ENCODE data around the gene UBAC1.

The UBAC1 gene

DNA sequence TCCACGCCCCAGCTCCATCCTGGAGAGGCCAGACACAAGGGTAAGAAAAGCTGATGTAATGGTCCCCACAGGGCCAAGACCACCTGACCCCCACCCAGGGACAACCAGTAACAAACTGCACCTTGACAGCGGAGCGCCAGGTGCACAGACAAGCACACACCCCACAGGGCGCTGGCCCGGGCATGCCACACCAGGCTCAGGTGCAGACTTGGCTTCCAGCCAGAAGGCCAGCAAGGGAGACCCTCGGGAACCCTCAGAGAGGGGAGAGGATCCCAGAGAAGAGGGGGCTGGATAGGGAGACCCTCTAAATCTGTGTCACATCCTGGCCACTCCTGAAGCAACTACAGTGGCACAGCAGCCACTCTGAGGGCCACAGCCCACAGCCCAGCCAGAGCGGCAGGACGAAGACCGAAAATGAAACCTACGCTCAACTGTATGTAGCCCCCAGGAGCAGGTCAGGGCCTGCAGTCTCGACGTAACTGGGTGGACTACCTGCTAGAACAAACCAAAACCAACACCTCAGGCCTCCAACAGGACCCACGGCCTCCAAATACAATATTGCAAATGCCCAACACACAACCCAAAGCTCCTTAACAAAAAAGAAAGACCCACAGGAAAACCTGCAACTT, 72.3 kb downstream of the UBAC1 start (continued):
- TF ChIP-seq HOXA7 (CRISPR knock-in tag; IDR thresholded peaks at IDR 0.05; ENCODE audit: borderline replicate concordance) (no peak), ELK4 (IDR thresholded peaks at IDR 0.05; ENCODE audit: borderline replicate concordance, low read depth, low read length) (no peak), ZNF19 (tag by site-specific recombination; IDR thresholded peaks at IDR 0.05; ENCODE audit: low read depth) (no peak), BCL11A (tag by site-specific recombination; IDR thresholded peaks at IDR 0.05; ENCODE audit: low read depth) (no peak)

GRCh38 chr9:135888126-135888765, 72.9 kb downstream of the UBAC1 start:
- H3K36me3 ChIP-seq (ENCODE audit: control insufficient read depth in 2 of 2, insufficient read depth in 1 of 2, low read length in 2 of 2): no peaks in the 10 kb centered on the region
- no peak overlapping the region for H3K4me3 ChIP-seq (ENCODE audit: low read depth, low read length)
- peaks cover 8% of the 10 kb centered on the region for H3K4me1 ChIP-seq (ENCODE audit: control insufficient read depth, insufficient read depth, low read length)
- ChIA-PET CTCF (interaction anchor here (1.2 to 1.9 kb wide), 3 partner anchors 25 to 234 kb away, joined by 3 to 5 read pairs (median 3); no protein-coding TSS in a partner anchor), POLR2A (no interaction called here)
- no peak for TF ChIP-seq ZNF501 (tag by site-specific recombination; IDR thresholded peaks at IDR 0.05)
- TF ChIP-seq ZBTB21 (tag by site-specific recombination; IDR thresholded peaks at IDR 0.05): no peak
- TF ChIP-seq ZNF571 (tag by site-specific recombination; IDR thresholded peaks at IDR 0.05): no peak
- no peak for TF ChIP-seq ZBTB10 (tag by site-specific recombination; IDR thresholded peaks at IDR 0.05)
- no peak for TF ChIP-seq ZNF146 (tag by site-specific recombination; IDR thresholded peaks at IDR 0.05)
- no peak for TF ChIP-seq ZNF677 (tag by site-specific recombination; IDR thresholded peaks at IDR 0.05)
- TF ChIP-seq YY1 (tag by site-specific recombination; IDR thresholded peaks at IDR 0.05): no peak
- no peak for TF ChIP-seq ZNF350 (tag by site-specific recombination; IDR thresholded peaks at IDR 0.05)
- TF ChIP-seq YY2 (tag by site-specific recombination; IDR thresholded peaks at IDR 0.05): no peak
- TF ChIP-seq, protein P1, sequence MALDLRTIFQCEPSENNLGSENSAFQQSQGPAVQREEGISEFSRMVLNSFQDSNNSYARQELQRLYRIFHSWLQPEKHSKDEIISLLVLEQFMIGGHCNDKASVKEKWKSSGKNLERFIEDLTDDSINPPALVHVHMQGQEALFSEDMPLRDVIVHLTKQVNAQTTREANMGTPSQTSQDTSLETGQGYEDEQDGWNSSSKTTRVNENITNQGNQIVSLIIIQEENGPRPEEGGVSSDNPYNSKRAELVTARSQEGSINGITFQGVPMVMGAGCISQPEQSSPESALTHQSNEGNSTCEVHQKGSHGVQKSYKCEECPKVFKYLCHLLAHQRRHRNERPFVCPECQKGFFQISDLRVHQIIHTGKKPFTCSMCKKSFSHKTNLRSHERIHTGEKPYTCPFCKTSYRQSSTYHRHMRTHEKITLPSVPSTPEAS (tag by site-specific recombination; IDR thresholded peaks at IDR 0.05): no peak
- no peak for TF ChIP-seq KLF10 (tag by site-specific recombination; IDR thresholded peaks at IDR 0.05)
- TF ChIP-seq ZNF654 (tag by site-specific recombination; IDR thresholded peaks at IDR 0.05; ENCODE audit: low read depth): no peak
- no peak for TF ChIP-seq ZNF280C (tag by site-specific recombination; IDR thresholded peaks at IDR 0.05)
- TF ChIP-seq ZNF148 (tag by site-specific recombination; IDR thresholded peaks at IDR 0.05; ENCODE audit: borderline replicate concordance): no peak
- TF ChIP-seq, protein P2, sequence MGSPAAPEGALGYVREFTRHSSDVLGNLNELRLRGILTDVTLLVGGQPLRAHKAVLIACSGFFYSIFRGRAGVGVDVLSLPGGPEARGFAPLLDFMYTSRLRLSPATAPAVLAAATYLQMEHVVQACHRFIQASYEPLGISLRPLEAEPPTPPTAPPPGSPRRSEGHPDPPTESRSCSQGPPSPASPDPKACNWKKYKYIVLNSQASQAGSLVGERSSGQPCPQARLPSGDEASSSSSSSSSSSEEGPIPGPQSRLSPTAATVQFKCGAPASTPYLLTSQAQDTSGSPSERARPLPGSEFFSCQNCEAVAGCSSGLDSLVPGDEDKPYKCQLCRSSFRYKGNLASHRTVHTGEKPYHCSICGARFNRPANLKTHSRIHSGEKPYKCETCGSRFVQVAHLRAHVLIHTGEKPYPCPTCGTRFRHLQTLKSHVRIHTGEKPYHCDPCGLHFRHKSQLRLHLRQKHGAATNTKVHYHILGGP (tag by site-specific recombination; IDR thresholded peaks at IDR 0.05): no peak
- TF ChIP-seq BCL11B (tag by site-specific recombination; IDR thresholded peaks at IDR 0.05; ENCODE audit: low read depth): no peak
- no peak overlapping the region; the same call in 1 of the 2 replicates for H3K27ac ChIP-seq (ENCODE audit: extremely low read depth, low read depth, low read length)
- H3K9me3 ChIP-seq (ENCODE audit: control insufficient read depth, insufficient read depth, low read depth, low read length): no peaks in the 10 kb centered on the region
